ENCODE measurements around the gene DROSHA.
A peak's percentile ranks its signal among the peaks of the same experiment; 100 is the strongest.
"Not testable (repeated sequence)": the region's sequence is repeated elsewhere in the genome, so short reads cannot be mapped to it uniquely, and the experiment has no call there.

The DROSHA gene

DNA sequence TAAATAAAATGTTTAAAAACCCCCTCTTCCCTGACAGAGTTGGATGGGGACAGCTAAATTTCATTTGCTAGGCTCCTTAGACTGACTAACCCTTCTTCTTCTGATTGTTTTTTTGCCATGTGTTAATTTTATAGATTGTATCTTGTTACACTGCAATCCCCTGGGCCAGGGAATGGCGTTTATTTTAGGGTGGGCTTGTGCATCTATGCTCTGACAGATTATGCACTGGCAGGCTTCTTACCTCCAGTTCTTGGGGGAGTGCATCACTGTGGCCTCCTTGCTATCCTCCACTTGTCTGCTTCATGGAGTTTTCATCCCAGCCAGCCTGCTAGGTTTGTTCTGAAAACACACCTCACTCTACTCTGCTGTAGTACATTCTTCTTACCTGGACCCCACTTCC lies 159.8 kb downstream of the DROSHA start:
- TF ChIP-seq, protein P1, sequence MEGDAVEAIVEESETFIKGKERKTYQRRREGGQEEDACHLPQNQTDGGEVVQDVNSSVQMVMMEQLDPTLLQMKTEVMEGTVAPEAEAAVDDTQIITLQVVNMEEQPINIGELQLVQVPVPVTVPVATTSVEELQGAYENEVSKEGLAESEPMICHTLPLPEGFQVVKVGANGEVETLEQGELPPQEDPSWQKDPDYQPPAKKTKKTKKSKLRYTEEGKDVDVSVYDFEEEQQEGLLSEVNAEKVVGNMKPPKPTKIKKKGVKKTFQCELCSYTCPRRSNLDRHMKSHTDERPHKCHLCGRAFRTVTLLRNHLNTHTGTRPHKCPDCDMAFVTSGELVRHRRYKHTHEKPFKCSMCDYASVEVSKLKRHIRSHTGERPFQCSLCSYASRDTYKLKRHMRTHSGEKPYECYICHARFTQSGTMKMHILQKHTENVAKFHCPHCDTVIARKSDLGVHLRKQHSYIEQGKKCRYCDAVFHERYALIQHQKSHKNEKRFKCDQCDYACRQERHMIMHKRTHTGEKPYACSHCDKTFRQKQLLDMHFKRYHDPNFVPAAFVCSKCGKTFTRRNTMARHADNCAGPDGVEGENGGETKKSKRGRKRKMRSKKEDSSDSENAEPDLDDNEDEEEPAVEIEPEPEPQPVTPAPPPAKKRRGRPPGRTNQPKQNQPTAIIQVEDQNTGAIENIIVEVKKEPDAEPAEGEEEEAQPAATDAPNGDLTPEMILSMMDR (IDR thresholded peaks at IDR 0.05; ENCODE audit: low read length, missing control alignments) = no peak

GRCh38 chr5:31366941-31367340 lies 165.0 kb downstream of the DROSHA start:
- H3K4me3 ChIP-seq (replicated peaks; ENCODE audit: low read depth, low read length) = no peak overlapping the region
- DNase-seq (ENCODE audit: low read depth) = peak; percentile 14
- TF ChIP-seq, protein P1 (IDR thresholded peaks at IDR 0.05; ENCODE audit: low read length, missing control alignments) = no peak

More for the DNA sequence above, 159.8 kb downstream of the DROSHA start:
- no peak overlapping the region for H3K4me3 ChIP-seq (replicated peaks; ENCODE audit: low read depth, low read length)
- DNase-seq (ENCODE audit: low read depth) = no peak

DNA sequence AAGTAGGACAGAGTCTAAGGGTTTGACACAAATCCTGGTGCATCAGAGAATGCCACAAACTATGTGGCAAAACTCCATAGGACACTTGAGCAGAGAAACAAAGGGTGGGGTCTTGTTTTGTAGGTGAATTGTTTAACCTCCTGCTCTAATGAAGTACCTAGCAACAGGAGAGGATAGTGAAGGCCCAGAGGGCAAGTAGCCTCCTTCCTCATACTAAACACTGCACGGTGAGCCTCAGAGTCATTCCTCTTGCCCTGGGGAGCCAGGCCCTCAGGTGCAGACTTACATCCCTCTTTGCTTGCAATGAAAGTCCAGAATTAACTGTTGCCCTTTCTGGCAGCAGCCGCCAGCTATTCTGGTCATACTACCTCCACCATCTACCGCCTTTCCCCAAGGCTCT lies 166.1 kb downstream of the DROSHA start:
- H3K4me3 ChIP-seq (replicated peaks; ENCODE audit: low read depth, low read length) = no peak overlapping the region
- no peak for DNase-seq (ENCODE audit: low read depth)
- TF ChIP-seq, protein P1 (IDR thresholded peaks at IDR 0.05; ENCODE audit: low read length, missing control alignments) = no peak

GRCh38 chr5:31364881-31365636 lies 166.8 kb downstream of the DROSHA start:
- no peak overlapping the region for H3K4me3 ChIP-seq (replicated peaks; ENCODE audit: low read depth, low read length)
- TF ChIP-seq, protein P1 (IDR thresholded peaks at IDR 0.05; ENCODE audit: low read length, missing control alignments) = no peak
- DNase-seq (ENCODE audit: low read depth) = peak; percentile 43

DNA sequence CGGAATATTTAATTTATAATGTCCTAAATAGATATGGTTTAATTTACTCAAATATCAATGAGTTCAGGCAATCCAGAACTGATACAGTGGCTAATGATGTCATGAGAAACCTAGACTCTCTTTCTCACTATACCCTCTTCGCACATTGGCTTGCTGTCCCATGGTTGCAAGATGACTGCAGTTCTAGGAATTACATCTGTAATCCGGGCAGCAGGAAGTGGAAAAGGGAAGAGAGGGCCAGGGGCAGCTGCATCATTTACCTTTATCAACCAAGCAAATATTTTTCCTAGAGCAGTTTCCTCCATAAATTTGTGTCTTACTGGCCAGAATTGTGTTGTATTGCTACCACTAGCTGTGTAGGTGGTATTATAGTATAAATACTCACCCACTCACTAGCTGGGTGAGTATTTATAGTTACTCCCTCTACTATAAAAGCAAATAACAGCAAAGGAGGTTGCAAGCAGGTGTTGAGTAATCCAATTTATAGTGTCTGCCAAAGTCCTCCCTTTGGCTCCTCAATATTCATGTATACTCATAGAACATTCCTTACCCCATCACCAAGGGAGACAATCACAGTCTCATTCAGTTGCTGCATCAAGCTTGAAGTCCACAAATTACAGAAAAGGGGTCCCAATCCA lies 168.8 kb downstream of the DROSHA start:
- peak; percentile 59 for DNase-seq (ENCODE audit: low read depth)
- no peak overlapping the region for H3K4me3 ChIP-seq (replicated peaks; ENCODE audit: low read depth, low read length)

GRCh38 chr5:31362529-31362900 lies 169.4 kb downstream of the DROSHA start:
- no peak overlapping the region for H3K4me3 ChIP-seq (replicated peaks; ENCODE audit: low read depth, low read length)
- TF ChIP-seq, protein P1 (IDR thresholded peaks at IDR 0.05; ENCODE audit: low read length, missing control alignments) = no peak
- no peak for DNase-seq (ENCODE audit: low read depth)

More for the DNA sequence above, 168.8 kb downstream of the DROSHA start:
- TF ChIP-seq, protein P1 (IDR thresholded peaks at IDR 0.05; ENCODE audit: low read length, missing control alignments) = no peak

GRCh38 chr5:31361704-31362528 lies 170.0 kb downstream of the DROSHA start:
- not testable (repeated sequence) for H3K4me3 ChIP-seq (replicated peaks; ENCODE audit: low read depth, low read length)
- DNase-seq (ENCODE audit: low read depth) = peak; percentile 22
